Suppressor macrophage treated with lipopolysaccharide for 1 hour (primary cell): ENCODE data around the gene NAV2.
"Not testable (repeated sequence)": the region's sequence is repeated elsewhere in the genome, so short reads cannot be mapped to it uniquely, and the experiment has no call there.

Experiments used
- DNase-seq, 3 donors: peaks; one replicate each; pipeline ENCODE4 v3.0.0-alpha.2; 2020 to 2022

The NAV2 gene

GRCh38 chr11:19934828-19935259, 222.2 kb downstream of the NAV2 start:
- DNase-seq: no peak

- no peak for DNase-seq
Measured at GRCh38 chr11:19935507-19935906, 222.9 kb downstream of the NAV2 start.

GRCh38 chr11:19936461-19936860, 223.8 kb downstream of the NAV2 start:
- DNase-seq: no peak

GRCh38 chr11:19938169-19938856, 225.7 kb downstream of the NAV2 start:
- DNase-seq: peak; percentile 68 to 75 (median 74)

GRCh38 chr11:19938866-19939265, 226.2 kb downstream of the NAV2 start:
- no peak for DNase-seq

- no peak for DNase-seq
Measured at GRCh38 chr11:19939415-19939929, 226.8 kb downstream of the NAV2 start.

- no peak for DNase-seq
Measured at GRCh38 chr11:19940831-19941230, 228.2 kb downstream of the NAV2 start.

GRCh38 chr11:19946681-19947080, 234.0 kb downstream of the NAV2 start:
- DNase-seq: no peak

GRCh38 chr11:19947537-19948114, 235.0 kb downstream of the NAV2 start:
- DNase-seq: no peak

- DNase-seq: no peak
Measured at GRCh38 chr11:19949606-19950005, 237.0 kb downstream of the NAV2 start.

GRCh38 chr11:19951558-19952115, 239.0 kb downstream of the NAV2 start:
- DNase-seq: peak; percentile 50 to 71 (median 70)

- no peak for DNase-seq
Measured at GRCh38 chr11:19952116-19952605, 239.5 kb downstream of the NAV2 start.

GRCh38 chr11:19952911-19953310, 240.3 kb downstream of the NAV2 start:
- DNase-seq: no peak

GRCh38 chr11:19953336-19953735, 240.7 kb downstream of the NAV2 start:
- DNase-seq: peak in 1 of 3 donors; percentile 8

GRCh38 chr11:19953909-19954308, 241.3 kb downstream of the NAV2 start:
- peak in 2 of 3 donors; percentile 5 to 21 for DNase-seq

- DNase-seq: no peak
Measured at GRCh38 chr11:19954899-19955298, 242.3 kb downstream of the NAV2 start.

GRCh38 chr11:19955660-19956059, 243.0 kb downstream of the NAV2 start:
- no peak for DNase-seq

GRCh38 chr11:19956228-19956627, 243.6 kb downstream of the NAV2 start:
- no peak for DNase-seq

- DNase-seq: no peak
Measured at GRCh38 chr11:19957294-19957943, 244.8 kb downstream of the NAV2 start.

GRCh38 chr11:19958204-19958603, 245.6 kb downstream of the NAV2 start:
- no peak for DNase-seq

- DNase-seq: no peak
Measured at GRCh38 chr11:19959210-19959609, 246.6 kb downstream of the NAV2 start.

GRCh38 chr11:19959648-19960059, 247.0 kb downstream of the NAV2 start:
- DNase-seq: no peak

- not testable (repeated sequence) for DNase-seq
Measured at GRCh38 chr11:19960410-19960809, 247.8 kb downstream of the NAV2 start.
